Lung (tissue), 12 donors: Measurements from ENCODE around the gene THRB. TPM values are rescaled to one million over a fixed set of nuclear protein-coding genes. Genes with fewer than 3 reads are reported as not detected.
"Not testable (repeated sequence)": the region's sequence is repeated elsewhere in the genome, so short reads cannot be mapped to it uniquely, and the experiment has no call there.

Experiments
- ATAC-seq: fragments of 200-7000 bp; cut with Tn5 transposase; one replicate; pipeline ENCODE4 v1.9.1; 2020; ENCODE audit warnings: moderate number of reproducible peaks; ENCODE audit not compliant: insufficient read depth, low FRiP score
- DNase-seq, 3 donors: peaks; one replicate each; pipeline ENCODE4 v3.0.0-alpha.2; 2013 to 2017
- H3K27ac ChIP-seq, 2 donors: one replicate each; pipeline ENCODE4 v1.5.1; 2013; ENCODE audit warnings: mild to moderate bottlenecking in 2 of 2, moderate library complexity in 2 of 2, control low read depth in 1 of 2, inconsistent platforms in 1 of 2, low read depth in 1 of 2, low read length in 1 of 2
- H3K27me3 ChIP-seq, 3 donors: one replicate each; pipeline ENCODE4 v1.5.1; 2013; ENCODE audit warnings: low read length in 2 of 3; ENCODE audit not compliant: control insufficient read depth in 3 of 3, insufficient read depth in 3 of 3
- H3K36me3 ChIP-seq, 4 donors: one replicate each; pipeline ENCODE4 v1.5.1; 2013; ENCODE audit warnings: low read length in 4 of 4, mild to moderate bottlenecking in 1 of 4, moderate library complexity in 1 of 4; ENCODE audit not compliant: control insufficient read depth in 4 of 4, insufficient read depth in 4 of 4
- H3K4me1 ChIP-seq, 5 donors: one replicate each; pipeline ENCODE4 v1.5.1; 2013; ENCODE audit warnings: low read length in 5 of 5, mild to moderate bottlenecking in 2 of 5, moderate library complexity in 1 of 5; ENCODE audit not compliant: control insufficient read depth in 5 of 5, insufficient read depth in 5 of 5
- H3K4me3 ChIP-seq: one replicate; pipeline ENCODE4 v1.5.1; 2013; ENCODE audit warnings: mild to moderate bottlenecking, control low read depth, moderate library complexity
- H3K9ac ChIP-seq, 2 donors: one replicate each; pipeline ENCODE4 v1.5.1; 2013; ENCODE audit warnings: low read length in 2 of 2, control low read depth in 1 of 2; ENCODE audit not compliant: insufficient read depth in 1 of 2
- H3K9me3 ChIP-seq, 4 donors: one replicate each; pipeline ENCODE4 v1.5.1; 2013; ENCODE audit warnings: low read length in 3 of 4, mild to moderate bottlenecking in 1 of 4, moderate library complexity in 1 of 4; ENCODE audit not compliant: control insufficient read depth in 4 of 4, insufficient read depth in 3 of 4
- WGBS, 2 donors: extraction: QIAGEN DNeasy Blood & Tissue Kit; methylation state at CpG; one replicate each; pipeline ENCODE4 v1.1.7; 2013; 5-methylcytosine and 5-hydroxymethylcytosine counted together
- polyA plus RNA-seq, 2 donors: library from polyadenylated mRNA; stranded (reverse); fragments of 200-250 nt; gene quantifications; one replicate each; pipeline ENCODE4 v1.2.1, GENCODE V29; 2013
- total RNA-seq, 2 donors: library from RNA; depleted of rRNA in 1 of 2; stranded (reverse); fragments of >200 nt in 1 of 2; gene quantifications; one replicate each; pipeline ENCODE4 v1.2.1, GENCODE V29; 2014 to 2021
- TF ChIP-seq, protein P1 (sequence below): IDR thresholded peaks from 2 replicates; pipeline ENCODE4 v1.5.1; 2012; ENCODE audit warnings: mild to moderate bottlenecking; ENCODE audit errors: control extremely low read depth, extremely low read depth
- donor health status: control.
- donor health status: control.
- donor health status: Bipolar disorder and iron deficiency.
- donor health status: healthy.
- donor health status: DM: yes; HTN: yes; CAD: no.

THRB gene
- total and polyA plus RNA-seq, 4 donors = 2.1 to 23.5 (median 6.1) TPM

DNA sequence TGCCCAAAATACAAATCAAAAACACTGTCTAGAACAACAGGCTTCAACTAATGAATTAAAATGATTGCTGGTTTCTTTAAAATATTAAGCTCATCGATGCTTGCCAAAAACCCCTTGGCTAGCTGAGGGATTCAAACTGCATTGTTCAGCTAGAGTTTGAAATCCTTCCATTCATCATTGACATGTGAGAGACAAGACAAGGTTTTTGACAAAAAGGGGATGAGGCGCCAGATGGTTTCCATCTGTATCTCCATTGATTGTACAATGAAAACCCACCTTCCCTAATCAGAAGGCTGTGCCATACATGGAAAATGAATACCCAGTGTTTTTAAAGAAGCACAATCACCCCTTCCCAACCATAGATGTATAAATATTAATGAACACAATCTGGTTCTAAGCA lies 67.8 kb downstream of the THRB start:
- H3K27me3 ChIP-seq = no peaks in the 10 kb centered on the region
- peaks cover 0 to 2% (median 0%) of the 10 kb centered on the region in 4 donors for H3K9me3 ChIP-seq
- ATAC-seq (no peak), DNase-seq (no peak)
- H3K36me3 ChIP-seq = peaks cover 0 to 5% (median 0%) of the 10 kb centered on the region in 4 donors
- 85 to 93% methylated on average over 2 of the region's 2 CpGs for WGBS, 2 donors
- TF ChIP-seq, protein P1, sequence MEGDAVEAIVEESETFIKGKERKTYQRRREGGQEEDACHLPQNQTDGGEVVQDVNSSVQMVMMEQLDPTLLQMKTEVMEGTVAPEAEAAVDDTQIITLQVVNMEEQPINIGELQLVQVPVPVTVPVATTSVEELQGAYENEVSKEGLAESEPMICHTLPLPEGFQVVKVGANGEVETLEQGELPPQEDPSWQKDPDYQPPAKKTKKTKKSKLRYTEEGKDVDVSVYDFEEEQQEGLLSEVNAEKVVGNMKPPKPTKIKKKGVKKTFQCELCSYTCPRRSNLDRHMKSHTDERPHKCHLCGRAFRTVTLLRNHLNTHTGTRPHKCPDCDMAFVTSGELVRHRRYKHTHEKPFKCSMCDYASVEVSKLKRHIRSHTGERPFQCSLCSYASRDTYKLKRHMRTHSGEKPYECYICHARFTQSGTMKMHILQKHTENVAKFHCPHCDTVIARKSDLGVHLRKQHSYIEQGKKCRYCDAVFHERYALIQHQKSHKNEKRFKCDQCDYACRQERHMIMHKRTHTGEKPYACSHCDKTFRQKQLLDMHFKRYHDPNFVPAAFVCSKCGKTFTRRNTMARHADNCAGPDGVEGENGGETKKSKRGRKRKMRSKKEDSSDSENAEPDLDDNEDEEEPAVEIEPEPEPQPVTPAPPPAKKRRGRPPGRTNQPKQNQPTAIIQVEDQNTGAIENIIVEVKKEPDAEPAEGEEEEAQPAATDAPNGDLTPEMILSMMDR = no peak
- H3K9ac ChIP-seq = no peak overlapping the region
- no peak overlapping the region for H3K27ac ChIP-seq
- H3K4me1 ChIP-seq = peaks cover 0 to 10% (median 6%) of the 10 kb centered on the region in 5 donors
- H3K4me3 ChIP-seq = no peak overlapping the region

DNA sequence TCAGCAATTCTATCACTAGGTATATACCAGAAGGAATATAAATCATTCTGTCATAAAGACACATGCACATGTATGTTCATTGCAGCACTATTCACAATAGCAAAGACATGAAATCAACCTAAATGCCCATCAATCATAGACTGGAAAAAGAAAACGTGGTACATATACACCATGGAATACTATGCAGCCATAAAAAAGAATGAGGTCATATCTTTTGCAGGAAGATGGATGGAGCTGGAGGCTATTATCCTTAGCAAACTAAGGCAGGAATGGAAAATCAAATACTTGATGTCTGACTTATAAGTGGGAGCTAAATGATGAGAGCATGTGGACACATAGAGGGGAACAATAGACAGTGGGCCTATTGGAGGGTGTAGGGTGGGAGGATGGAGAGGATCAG lies 73.8 kb downstream of the THRB start:
- ATAC-seq, DNase-seq, H3K36me3 ChIP-seq, H3K9me3 ChIP-seq, H3K4me3 ChIP-seq, H3K9ac ChIP-seq, H3K27me3 ChIP-seq, H3K27ac ChIP-seq: not testable (repeated sequence)
- H3K4me1 ChIP-seq = peaks cover 0 to 21% (median 0%) of the 10 kb centered on the region in 5 donors
- WGBS, 2 donors = 77 to 84% methylated on average over 1 of the region's 1 CpG

DNA sequence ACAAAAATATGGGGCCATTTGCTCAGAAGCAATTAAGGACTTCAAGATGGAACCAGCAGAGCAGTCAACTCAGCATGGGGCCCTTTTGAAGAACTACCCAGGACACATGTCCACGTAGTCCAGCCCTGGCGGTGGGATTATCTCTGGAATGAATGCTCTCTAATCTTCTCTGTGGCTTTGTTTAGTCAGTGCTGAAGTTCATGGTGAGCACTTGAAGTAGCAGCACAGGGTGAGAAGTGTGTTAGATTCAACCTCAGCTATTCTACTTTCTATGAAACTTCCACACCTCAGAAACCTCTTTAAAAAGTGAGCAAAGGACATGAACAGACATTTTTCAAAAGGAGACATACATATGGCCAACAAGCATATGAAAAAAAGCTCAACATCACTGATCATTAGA lies 74.4 kb downstream of the THRB start:
- Histone ChIP-seq H3K27me3 (no peaks in the 10 kb centered on the region), H3K36me3 (no peaks in the 10 kb centered on the region), H3K9ac (no peak overlapping the region), H3K27ac (peak overlapping the region in 1 of 2 donors; percentile 14), H3K4me1 (peaks cover 0 to 21% (median 0%) of the 10 kb centered on the region in 5 donors), H3K9me3 (no peaks in the 10 kb centered on the region), H3K4me3 (no peak overlapping the region)
- WGBS, 2 donors = 91 to 96% methylated on average over 2 of the region's 2 CpGs
- TF ChIP-seq, protein P1 = no peak
- ATAC-seq (no peak), DNase-seq (no peak)

DNA sequence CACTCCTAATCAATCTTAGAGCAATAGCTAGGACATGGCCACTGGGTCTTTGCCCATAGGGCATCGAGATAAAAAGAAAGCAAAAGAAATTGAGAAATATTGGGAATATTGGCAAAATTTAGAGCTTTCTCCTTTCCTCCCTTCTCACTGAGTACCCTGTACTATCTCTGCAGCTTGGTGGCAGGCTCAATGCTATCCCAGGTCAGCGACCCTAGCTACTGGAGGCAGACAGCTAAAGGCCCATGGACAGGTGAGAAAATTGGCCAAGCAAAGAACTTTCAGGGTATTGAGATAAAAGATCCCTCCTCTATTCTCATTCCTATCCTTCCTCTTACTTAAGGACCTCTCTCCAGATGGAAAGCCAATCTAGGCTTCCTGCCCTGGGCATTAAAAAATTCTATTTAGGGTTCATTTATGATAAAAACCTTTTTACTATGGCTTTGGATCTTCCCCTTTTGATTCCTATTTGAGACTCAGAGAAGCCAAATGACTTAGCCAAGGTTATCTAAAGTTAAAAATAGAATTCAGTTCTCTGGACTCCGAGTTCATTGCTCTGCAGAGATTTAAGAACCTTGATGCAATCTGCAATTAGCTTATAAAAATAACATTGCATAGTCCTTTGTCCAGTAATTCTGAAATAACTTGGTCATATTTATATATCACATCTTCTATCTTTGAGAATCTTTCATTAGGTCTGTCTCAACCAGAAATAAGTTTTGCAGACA lies 75.4 kb downstream of the THRB start:
- Histone ChIP-seq H3K9me3 (no peaks in the 10 kb centered on the region), H3K4me3 (no peak overlapping the region), H3K36me3 (no peaks in the 10 kb centered on the region), H3K4me1 (peaks cover 0 to 23% (median 0%) of the 10 kb centered on the region in 5 donors), H3K9ac (no peak overlapping the region), H3K27me3 (no peaks in the 10 kb centered on the region), H3K27ac (no peak overlapping the region)
- no peak for ATAC-seq
- TF ChIP-seq, protein P1 = no peak
- WGBS, 2 donors = 86 to 89% methylated on average over 3 of the region's 3 CpGs
- no peak for DNase-seq
